Measurements from ENCODE around the gene TBC1D16.

DNA sequence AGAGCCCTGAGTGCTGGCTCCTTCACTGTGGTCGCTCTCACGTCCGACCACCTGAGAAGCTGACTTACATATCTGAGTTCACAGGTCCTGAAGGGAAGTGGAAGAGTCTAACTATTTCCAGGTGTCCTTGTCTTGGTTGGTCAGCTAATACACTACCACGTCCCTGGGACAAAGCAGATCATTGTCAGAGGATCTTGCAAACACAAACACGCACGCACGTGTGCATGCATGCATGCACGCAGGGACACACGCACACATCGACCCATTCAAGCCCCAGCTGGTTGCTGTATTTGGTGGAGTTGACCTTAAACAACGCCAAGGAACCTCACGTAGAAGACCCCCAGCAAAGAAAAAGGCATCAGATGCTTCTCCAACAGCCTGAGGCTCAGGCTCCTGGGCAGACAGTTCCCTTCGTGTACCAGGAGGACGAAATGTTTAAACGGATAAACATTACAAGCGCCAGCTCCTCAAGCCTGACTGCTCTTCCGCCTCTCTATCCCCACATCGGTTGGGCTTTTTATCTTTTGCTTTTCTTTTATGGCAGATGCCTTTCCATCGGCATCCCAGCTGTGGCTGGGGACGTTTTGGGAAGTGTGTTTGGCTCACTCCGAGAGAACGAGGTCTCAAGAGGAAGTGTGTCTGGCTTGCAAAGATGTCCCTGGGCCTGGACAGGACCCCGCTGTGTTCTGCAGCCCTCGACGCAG, 95.8 kb downstream of the TBC1D16 start:
- no peak for TF ChIP-seq ZFX (IDR thresholded peaks at IDR 0.05)
- TF ChIP-seq, protein P1, sequence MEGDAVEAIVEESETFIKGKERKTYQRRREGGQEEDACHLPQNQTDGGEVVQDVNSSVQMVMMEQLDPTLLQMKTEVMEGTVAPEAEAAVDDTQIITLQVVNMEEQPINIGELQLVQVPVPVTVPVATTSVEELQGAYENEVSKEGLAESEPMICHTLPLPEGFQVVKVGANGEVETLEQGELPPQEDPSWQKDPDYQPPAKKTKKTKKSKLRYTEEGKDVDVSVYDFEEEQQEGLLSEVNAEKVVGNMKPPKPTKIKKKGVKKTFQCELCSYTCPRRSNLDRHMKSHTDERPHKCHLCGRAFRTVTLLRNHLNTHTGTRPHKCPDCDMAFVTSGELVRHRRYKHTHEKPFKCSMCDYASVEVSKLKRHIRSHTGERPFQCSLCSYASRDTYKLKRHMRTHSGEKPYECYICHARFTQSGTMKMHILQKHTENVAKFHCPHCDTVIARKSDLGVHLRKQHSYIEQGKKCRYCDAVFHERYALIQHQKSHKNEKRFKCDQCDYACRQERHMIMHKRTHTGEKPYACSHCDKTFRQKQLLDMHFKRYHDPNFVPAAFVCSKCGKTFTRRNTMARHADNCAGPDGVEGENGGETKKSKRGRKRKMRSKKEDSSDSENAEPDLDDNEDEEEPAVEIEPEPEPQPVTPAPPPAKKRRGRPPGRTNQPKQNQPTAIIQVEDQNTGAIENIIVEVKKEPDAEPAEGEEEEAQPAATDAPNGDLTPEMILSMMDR (conservative IDR thresholded peaks at IDR 0.05): no peak

All from C4-2B (cell line).